B cell (primary cell): Measurements from ENCODE around the gene ASIC3. TPM values are rescaled to one million over a fixed set of nuclear protein-coding genes. Genes with fewer than 3 reads are reported as not detected.

Source experiments
- ATAC-seq: fragments of 200-7000 bp; cut with Tn5 transposase; one replicate; pipeline ENCODE4 v1.10.0; 2021; ENCODE audit warnings: low read depth, mild to moderate bottlenecking, moderate number of reproducible peaks, moderate library complexity
- CTCF ChIA-PET: fragments of 350-600 bp; sonication (Branson Sonifier 250); formaldehyde crosslinking; loops from one replicate; lab custom pipeline; 2021; ENCODE audit warnings: antibody characterized with exemption, inconsistent platforms; lab: Charles Lee
- POLR2A ChIA-PET: fragments of 350-600 bp; sonication (Branson Sonifier 250); formaldehyde crosslinking; loops from one replicate; lab custom pipeline; 2021; ENCODE audit warnings: antibody characterized with exemption; lab: Charles Lee
- DNase-seq: peaks from one replicate; pipeline ENCODE4 v3.0.0; 2013
- H2AFZ ChIP-seq: 2 replicates; pipeline ENCODE4 v1.6.1; 2012; ENCODE audit warnings: mild to moderate bottlenecking, low read depth, low read length; ENCODE audit not compliant: insufficient read depth, poor library complexity, severe bottlenecking
- H3K27ac ChIP-seq, 2 donors: 1 replicate in 1 of 2; 2 replicates in 1 of 2; pipeline ENCODE4 v1.5.1; 2012 to 2013; ENCODE audit warnings: low read length in 2 of 2, mild to moderate bottlenecking in 2 of 2, moderate library complexity in 1 of 2
- H3K27me3 ChIP-seq, 4 experiments: fragments of 200-600 bp in 1 of 4; sonication (generic) in 1 of 4; replicated peaks in 1 of 4; 1 replicate in 2 of 4; 2 replicates in 2 of 4; pipeline versions ENCODE4 v1.6.1 to v1.7.0; 2013 to 2016; ENCODE audit warnings: low read length in 3 of 4, mild to moderate bottlenecking in 2 of 4, mixed read lengths in 1 of 4, moderate library complexity in 1 of 4; ENCODE audit not compliant: insufficient read depth in 4 of 4, control insufficient read depth in 3 of 4; ENCODE audit errors: control extremely low read depth in 1 of 4
- H3K36me3 ChIP-seq, 2 experiments: replicated peaks in 1 of 2; 1 replicate in 1 of 2; 2 replicates in 1 of 2; pipeline versions ENCODE4 v1.6.1 to v1.7.1; 2013; ENCODE audit warnings: low read length in 1 of 2; ENCODE audit not compliant: insufficient read depth in 2 of 2, control insufficient read depth in 1 of 2; ENCODE audit errors: control extremely low read depth in 1 of 2, extremely low read depth in 1 of 2
- H3K4me1 ChIP-seq, 2 donors: fragments of 200-600 bp in 1 of 2; sonication (generic) in 1 of 2; 1 replicate in 1 of 2; 2 replicates in 1 of 2; pipeline versions ENCODE4 v1.5.1 to v1.6.1; 2013 to 2017; ENCODE audit warnings: low read length in 2 of 2; ENCODE audit not compliant: control insufficient read depth in 2 of 2, insufficient read depth in 2 of 2
- H3K4me2 ChIP-seq: replicated peaks from 2 replicates; pipeline ENCODE3; 2012; ENCODE audit warnings: mild to moderate bottlenecking, low read depth, low read length; ENCODE audit not compliant: poor library complexity, severe bottlenecking
- H3K4me3 ChIP-seq, 5 experiments: fragments of 200-600 bp in 1 of 5; sonication (generic) in 1 of 5; 1 replicate in 3 of 5; 2 replicates in 2 of 5; pipeline versions ENCODE4 v1.5.1 to v1.7.0; 2011 to 2016; ENCODE audit warnings: low read length in 4 of 5, mild to moderate bottlenecking in 4 of 5, low read depth in 2 of 5, control low read depth in 1 of 5, moderate library complexity in 1 of 5; ENCODE audit not compliant: insufficient read depth in 1 of 5; ENCODE audit errors: control extremely low read depth in 1 of 5, extremely low read depth in 1 of 5
- H3K79me2 ChIP-seq: fragments of 200-600 bp; sonication (generic); one replicate; pipeline ENCODE4 v1.6.0; 2016; ENCODE audit warnings: low read length; ENCODE audit not compliant: control insufficient read depth, insufficient read depth
- H3K9ac ChIP-seq: fragments of 200-600 bp; sonication (generic); 2 replicates; pipeline ENCODE4 v1.6.1; 2017; ENCODE audit warnings: mild to moderate bottlenecking, low read length, moderate library complexity
- H3K9me3 ChIP-seq, 3 donors: one replicate each; pipeline versions ENCODE4 v1.6.1 to v1.7.1; 2013; ENCODE audit warnings: low read length in 2 of 3; ENCODE audit not compliant: control insufficient read depth in 2 of 3, insufficient read depth in 1 of 3; ENCODE audit errors: control extremely low read depth in 1 of 3
- H4K20me1 ChIP-seq: 2 replicates; pipeline ENCODE4 v1.6.0; 2012; ENCODE audit warnings: mild to moderate bottlenecking, low read length; ENCODE audit not compliant: insufficient read depth, control insufficient read depth, poor library complexity, severe bottlenecking
- H3K27ac Mint-ChIP-seq: one replicate; pipeline ENCODE4 v1.8.0; 2021; ENCODE audit warnings: mixed read lengths
- H3K27me3 Mint-ChIP-seq: one replicate; pipeline ENCODE4 v1.8.0; 2021; ENCODE audit warnings: mixed read lengths
- H3K4me1 Mint-ChIP-seq: one replicate; pipeline ENCODE4 v1.8.0; 2021; ENCODE audit warnings: mixed read lengths
- H3K4me3 Mint-ChIP-seq: one replicate; pipeline ENCODE4 v1.8.0; 2021; ENCODE audit warnings: mixed read lengths
- H3K9me3 Mint-ChIP-seq: one replicate; pipeline ENCODE4 v1.8.0; 2022; ENCODE audit warnings: mixed read lengths; ENCODE audit not compliant: insufficient read depth
- CTCF ChIP-seq: fragments of 200-600 bp; IDR thresholded peaks from one replicate; pipeline ENCODE4 v1.8.0; 2022; ENCODE audit warnings: antibody characterized with exemption, mild to moderate bottlenecking
- EZH2 ChIP-seq: IDR thresholded peaks from 2 replicates; pipeline ENCODE4 v1.6.1; 2012; ENCODE audit warnings: borderline replicate concordance, low read depth, mild to moderate bottlenecking, moderate library complexity, low read length; ENCODE audit not compliant: insufficient read depth, poor library complexity, severe bottlenecking
- WGBS: methylation state at CpG from one replicate; pipeline ENCODE4 v1.1.5; 2013; ENCODE audit warnings: missing lambda C conversion rate; ENCODE audit not compliant: insufficient coverage; 5-methylcytosine and 5-hydroxymethylcytosine counted together
- intact Hi-C: fragments of 100-400 bp; cut with micrococcal nuclease; formaldehyde crosslinking; loops from one replicate; pipeline ENCODE4 v1.10.0; 2022
- polyA plus RNA-seq: library from polyadenylated mRNA; depleted of rRNA; stranded (reverse); fragments of >200 nt; gene quantifications from 2 replicates; pipeline ENCODE4 v1.2.3, GENCODE V29; 2012
- total RNA-seq, 2 donors: library from RNA; stranded (reverse); fragments of 120-200 nt in 1 of 2; gene quantifications; 1 replicate in 1 of 2; 2 replicates in 1 of 2; pipeline versions ENCODE4 v1.2.3 to v1.2.4, GENCODE V29; 2013 to 2022

The ASIC3 gene
- total and polyA plus RNA-seq, 2 donors (not counting 1 experiment from before 2014, with no cell fraction given), result 4.8 to 5.0 TPM

- ATAC-seq, result no peak
- intact Hi-C loops, result loop anchor here (5.0 to 10.0 kb wide), 3 partner anchors 77 to 846 kb away; no protein-coding TSS in a partner anchor
- H2AFZ ChIP-seq, result peak overlapping the region; percentile 55
Observed at GRCh38 chr7:151088856-151089699, 40.7 kb downstream of the ASIC3 start.

More at GRCh38 chr7:151088856-151089699, 40.7 kb downstream of the ASIC3 start:
- peaks cover 30% of the 10 kb centered on the region for H3K27me3 Mint-ChIP-seq
- POLR2A ChIA-PET, result no interaction called here
- Histone ChIP-seq H3K27me3 (peaks cover 0 to 51% (median 16%) of the 10 kb centered on the region in 4 experiments), H3K4me3 (no peak overlapping the region), H3K36me3 (no peaks in the 10 kb centered on the region), H3K4me2 (peak overlapping the region; percentile 100), H3K4me1 (peaks cover 35 to 38% of the 10 kb centered on the region in 2 donors), H3K9ac (no peak overlapping the region), H4K20me1 (no peaks in the 10 kb centered on the region), H3K79me2 (no peaks in the 10 kb centered on the region), H3K9me3 (peaks cover 0 to 4% (median 0%) of the 10 kb centered on the region in 3 donors), H3K27ac (peak overlapping the region in 1 of 2 donors; percentile 36)
- H3K4me3 Mint-ChIP-seq, result peak overlapping the region; percentile 24
- no peaks in the 10 kb centered on the region for H3K9me3 Mint-ChIP-seq
- no peak overlapping the region for H3K27ac Mint-ChIP-seq
- CTCF ChIA-PET, result interaction anchor here (1.0 to 1.6 kb wide), 4 partner anchors 17 to 35 kb away, joined by 3 to 6 read pairs (median 4); no protein-coding TSS in a partner anchor
- peaks cover 28% of the 10 kb centered on the region for H3K4me1 Mint-ChIP-seq
- peak; percentile 63 for DNase-seq
- WGBS, result 13% methylated on average over 26 of the region's 30 CpGs
- no peak for TF ChIP-seq EZH2
- TF ChIP-seq CTCF, result no peak
